Measurements from ENCODE around the gene BAIAP2L2. TPM values are rescaled to one million over a fixed set of nuclear protein-coding genes. Genes with fewer than 3 reads are reported as not detected.

The BAIAP2L2 gene
- total RNA-seq, 2 donors from 2014 or later, result 0.66 to 4.4 TPM

DNA sequence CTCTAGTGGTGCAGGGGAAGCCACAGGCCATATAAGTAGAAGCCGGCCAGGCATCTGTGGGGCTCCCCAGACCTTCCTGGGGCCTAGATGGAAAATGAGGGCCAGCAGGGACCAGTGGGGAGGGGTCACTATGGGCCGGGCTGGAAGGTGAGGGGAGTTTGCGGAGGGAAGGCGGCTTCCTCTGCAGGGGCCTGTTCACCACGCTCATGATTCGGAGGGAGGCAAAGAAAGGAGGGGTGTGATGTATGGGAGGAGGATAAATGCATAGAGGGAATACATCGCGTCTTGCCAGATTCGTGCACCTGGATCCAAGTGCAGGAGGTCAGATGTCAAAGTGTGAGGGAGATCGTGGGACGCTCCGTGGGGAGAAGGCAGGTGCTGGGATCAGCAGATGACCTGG is 33.4 kb downstream of the BAIAP2L2 start:
- Histone ChIP-seq H3K27ac (no peak overlapping the region), H3K36me3 (replicated peaks in 1 of 2; ENCODE audit: insufficient read depth in 1 of 2, low read depth in 2 of 2) (peaks cover 0 to 12% of the 10 kb centered on the region in 2 donors), H3K4me3 (no peak overlapping the region), H3K9me3 (no peaks in the 10 kb centered on the region), H3K4me1 (peaks cover 17% of the 10 kb centered on the region), H3K27me3 (peaks cover 0 to 8% of the 10 kb centered on the region in 2 donors)
- TF ChIP-seq POLR2A (IDR thresholded peaks at IDR 0.05), result no peak
- TF ChIP-seq, protein P1, sequence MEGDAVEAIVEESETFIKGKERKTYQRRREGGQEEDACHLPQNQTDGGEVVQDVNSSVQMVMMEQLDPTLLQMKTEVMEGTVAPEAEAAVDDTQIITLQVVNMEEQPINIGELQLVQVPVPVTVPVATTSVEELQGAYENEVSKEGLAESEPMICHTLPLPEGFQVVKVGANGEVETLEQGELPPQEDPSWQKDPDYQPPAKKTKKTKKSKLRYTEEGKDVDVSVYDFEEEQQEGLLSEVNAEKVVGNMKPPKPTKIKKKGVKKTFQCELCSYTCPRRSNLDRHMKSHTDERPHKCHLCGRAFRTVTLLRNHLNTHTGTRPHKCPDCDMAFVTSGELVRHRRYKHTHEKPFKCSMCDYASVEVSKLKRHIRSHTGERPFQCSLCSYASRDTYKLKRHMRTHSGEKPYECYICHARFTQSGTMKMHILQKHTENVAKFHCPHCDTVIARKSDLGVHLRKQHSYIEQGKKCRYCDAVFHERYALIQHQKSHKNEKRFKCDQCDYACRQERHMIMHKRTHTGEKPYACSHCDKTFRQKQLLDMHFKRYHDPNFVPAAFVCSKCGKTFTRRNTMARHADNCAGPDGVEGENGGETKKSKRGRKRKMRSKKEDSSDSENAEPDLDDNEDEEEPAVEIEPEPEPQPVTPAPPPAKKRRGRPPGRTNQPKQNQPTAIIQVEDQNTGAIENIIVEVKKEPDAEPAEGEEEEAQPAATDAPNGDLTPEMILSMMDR (IDR thresholded peaks at IDR 0.05), result no peak
- ATAC-seq, result no peak
- no peak for DNase-seq
- 73 to 81% methylated on average over 10 to 12 of the region's 12 CpGs for WGBS, 2 donors
- intact Hi-C loops (cut with DNase I), result no loop called here

- Histone ChIP-seq H3K27me3 (no peaks in the 10 kb centered on the region), H3K9me3 (no peaks in the 10 kb centered on the region), H3K4me1 (peaks cover 6% of the 10 kb centered on the region), H3K27ac (no peak overlapping the region), H3K4me3 (no peak overlapping the region), H3K36me3 (replicated peaks in 1 of 2; ENCODE audit: insufficient read depth in 1 of 2, low read depth in 2 of 2) (peaks cover 0 to 15% of the 10 kb centered on the region in 2 donors)
- no peak for DNase-seq
- TF ChIP-seq, protein P1 (IDR thresholded peaks at IDR 0.05), result no peak
- no peak for TF ChIP-seq POLR2A (IDR thresholded peaks at IDR 0.05)
- intact Hi-C loops (cut with DNase I), result no loop called here
- ATAC-seq, result no peak
- WGBS, 2 donors, result 90 to 93% methylated on average over 11 to 12 of the region's 13 CpGs
These were observed 34.5 kb downstream of the BAIAP2L2 start for GRCh38 chr22:38075961-38076360.

DNA sequence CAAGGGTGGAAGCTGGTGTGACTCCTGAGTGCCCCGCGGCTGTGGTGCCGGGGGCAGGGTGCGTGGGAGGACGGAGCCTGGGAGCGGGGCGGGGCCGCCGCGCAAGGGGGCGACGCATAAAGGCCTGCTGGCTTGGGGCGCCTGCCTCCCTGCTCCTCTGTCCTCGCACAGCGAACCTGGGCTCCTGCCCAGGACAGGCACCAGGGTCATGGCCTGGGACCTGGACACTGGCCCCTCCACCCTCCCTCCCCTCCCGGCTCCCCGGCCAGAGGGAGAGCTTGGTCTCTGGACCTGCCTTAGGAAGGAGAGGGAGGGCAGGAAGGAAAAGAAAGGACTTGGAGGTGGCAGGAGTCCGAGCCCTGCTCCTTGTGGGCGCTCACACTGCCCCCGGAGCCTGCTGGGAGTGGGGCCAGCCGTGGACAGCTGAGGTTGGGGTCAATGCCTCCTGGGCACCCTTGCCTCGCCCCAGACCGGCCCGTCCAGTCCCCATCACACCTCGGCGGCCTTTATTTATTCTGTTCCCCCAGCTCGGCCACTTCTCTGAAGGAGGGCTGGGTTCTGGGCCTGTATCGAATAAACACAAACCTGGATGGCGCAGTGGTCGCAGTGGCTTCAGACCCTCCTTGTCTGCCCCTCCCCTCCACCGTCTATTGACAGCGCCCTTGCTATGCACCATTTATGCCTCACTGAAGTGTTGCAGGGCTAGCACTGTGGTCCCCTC is 35.2 kb downstream of the BAIAP2L2 start:
- Histone ChIP-seq H3K9me3 (no peaks in the 10 kb centered on the region), H3K36me3 (replicated peaks in 1 of 2; ENCODE audit: insufficient read depth in 1 of 2, low read depth in 2 of 2) (peaks cover 0 to 15% of the 10 kb centered on the region in 2 donors), H3K4me1 (no peaks in the 10 kb centered on the region), H3K27ac (no peak overlapping the region), H3K27me3 (no peaks in the 10 kb centered on the region), H3K4me3 (no peak overlapping the region)
- no peak for TF ChIP-seq POLR2A (IDR thresholded peaks at IDR 0.05)
- TF ChIP-seq, protein P1 (IDR thresholded peaks at IDR 0.05), result no peak
- WGBS, 2 donors, result 93 to 94% methylated on average over 29 to 31 of the region's 32 CpGs
- ATAC-seq (no peak), DNase-seq (no peak)
- intact Hi-C loops (cut with DNase I), result no loop called here

DNA sequence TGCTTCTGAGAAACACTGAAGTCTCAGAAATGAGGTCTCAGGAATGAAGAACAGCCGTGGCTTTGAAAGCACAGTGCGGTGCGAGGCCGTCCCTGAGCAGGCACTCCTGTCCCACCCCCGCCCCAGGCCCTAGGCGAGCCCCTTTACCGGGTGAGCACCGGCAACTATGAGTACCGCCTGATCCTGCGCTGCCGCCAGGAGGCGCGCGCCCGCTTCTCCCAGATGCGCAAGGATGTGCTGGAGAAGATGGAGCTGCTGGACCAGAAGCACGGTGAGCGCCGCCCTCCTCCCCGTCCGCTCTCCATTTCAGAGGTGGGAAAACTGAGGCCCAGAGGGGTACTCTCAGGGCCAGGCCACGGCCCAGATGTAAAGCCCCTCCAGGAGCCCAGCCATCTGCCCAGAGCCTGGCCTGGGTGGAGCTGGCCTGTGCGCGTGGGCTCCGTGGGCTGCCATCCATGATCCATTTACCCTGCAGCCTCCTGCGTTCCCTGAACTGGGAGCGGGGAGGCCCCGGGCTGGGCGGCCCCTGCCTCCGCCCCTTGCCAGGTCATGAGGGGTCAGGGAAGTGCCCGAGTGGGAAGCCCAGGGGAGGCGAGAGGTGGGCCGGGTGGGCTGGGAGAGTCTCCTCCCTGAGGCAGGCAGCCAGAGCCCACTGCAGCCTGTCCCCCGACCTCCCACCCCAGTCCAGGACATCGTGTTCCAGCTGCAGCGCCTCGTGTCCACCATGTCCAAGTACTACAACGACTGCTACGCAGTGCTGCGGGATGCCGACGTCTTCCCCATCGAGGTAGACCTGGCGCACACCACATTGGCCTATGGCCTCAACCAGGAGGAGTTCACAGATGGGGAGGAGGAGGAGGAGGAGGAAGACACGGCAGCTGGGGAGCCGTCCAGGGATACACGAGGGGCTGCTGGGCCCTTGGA is 36.0 kb downstream of the BAIAP2L2 start:
- no peak for TF ChIP-seq POLR2A (IDR thresholded peaks at IDR 0.05)
- TF ChIP-seq, protein P1 (IDR thresholded peaks at IDR 0.05), result no peak
- Histone ChIP-seq H3K4me3 (no peak overlapping the region), H3K27ac (no peak overlapping the region), H3K4me1 (no peaks in the 10 kb centered on the region), H3K36me3 (replicated peaks in 1 of 2; ENCODE audit: insufficient read depth in 1 of 2, low read depth in 2 of 2) (peaks cover 0 to 15% of the 10 kb centered on the region in 2 donors), H3K9me3 (no peaks in the 10 kb centered on the region), H3K27me3 (no peaks in the 10 kb centered on the region)
- no peak for DNase-seq
- intact Hi-C loops (cut with DNase I), result no loop called here
- ATAC-seq, result no peak
- WGBS, 2 donors, result 93% methylated on average over 31 to 44 of the region's 47 CpGs

Data from body of pancreas (tissue), 4 donors.